ENCODE results near the gene IGF2BP2.
"Not testable (repeated sequence)": the region's sequence is repeated elsewhere in the genome, so short reads cannot be mapped to it uniquely, and the experiment has no call there.

The IGF2BP2 gene

GRCh38 chr3:185659942-185660921 lies 164.6 kb downstream of the IGF2BP2 start:
- DNase-seq (ENCODE audit: low read depth): peak; percentile 53

GRCh38 chr3:185658943-185659342 lies 165.9 kb downstream of the IGF2BP2 start:
- no peak for DNase-seq (ENCODE audit: low read depth)

GRCh38 chr3:185658504-185658912 lies 166.3 kb downstream of the IGF2BP2 start:
- no peak for DNase-seq (ENCODE audit: low read depth)

GRCh38 chr3:185657691-185658503 lies 166.9 kb downstream of the IGF2BP2 start:
- DNase-seq (ENCODE audit: low read depth): no peak

GRCh38 chr3:185657211-185657610 lies 167.6 kb downstream of the IGF2BP2 start:
- DNase-seq (ENCODE audit: low read depth): no peak

GRCh38 chr3:185656321-185656840 lies 168.5 kb downstream of the IGF2BP2 start:
- DNase-seq (ENCODE audit: low read depth): no peak

- no peak for DNase-seq (ENCODE audit: low read depth)
Measured at GRCh38 chr3:185655426-185656320, 169.2 kb downstream of the IGF2BP2 start.

- DNase-seq (ENCODE audit: low read depth): no peak
Measured at GRCh38 chr3:185654758-185655145, 170.1 kb downstream of the IGF2BP2 start.

GRCh38 chr3:185653949-185654757 lies 170.7 kb downstream of the IGF2BP2 start:
- no peak for DNase-seq (ENCODE audit: low read depth)

- no peak for DNase-seq (ENCODE audit: low read depth)
Measured at GRCh38 chr3:185651971-185652370, 172.9 kb downstream of the IGF2BP2 start.

- no peak for DNase-seq (ENCODE audit: low read depth)
Measured at GRCh38 chr3:185649414-185649813, 175.4 kb downstream of the IGF2BP2 start.

GRCh38 chr3:185648396-185648795 lies 176.4 kb downstream of the IGF2BP2 start:
- DNase-seq (ENCODE audit: low read depth): no peak

- DNase-seq (ENCODE audit: low read depth): no peak
Measured at GRCh38 chr3:185647880-185648210, 177.0 kb downstream of the IGF2BP2 start.

GRCh38 chr3:185647134-185647879 lies 177.5 kb downstream of the IGF2BP2 start:
- no peak for DNase-seq (ENCODE audit: low read depth)

- no peak for DNase-seq (ENCODE audit: low read depth)
Measured at GRCh38 chr3:185646382-185647133, 178.3 kb downstream of the IGF2BP2 start.

- DNase-seq (ENCODE audit: low read depth): no peak
Measured at GRCh38 chr3:185645596-185646381, 179.1 kb downstream of the IGF2BP2 start.

- DNase-seq (ENCODE audit: low read depth): not testable (repeated sequence)
Measured at GRCh38 chr3:185645191-185645590, 179.7 kb downstream of the IGF2BP2 start.

- DNase-seq (ENCODE audit: low read depth): no peak
Measured at GRCh38 chr3:185640308-185640707, 184.5 kb downstream of the IGF2BP2 start.
